GM19023 (cell line): ENCODE results near the gene NTHL1.

Experiments used
- ATAC-seq: cut with Tn5 transposase; IDR thresholded peaks from one replicate; pipeline ENCODE4 v1.9.1; 2021; ENCODE audit warnings: mild to moderate bottlenecking, moderate library complexity; ENCODE audit not compliant: unreplicated experiment

Gene NTHL1

GRCh38 chr16:2066139-2066538 is 18.5 kb upstream of the NTHL1 start:
- no peak for ATAC-seq

GRCh38 chr16:2064368-2064945 is 16.8 kb upstream of the NTHL1 start:
- no peak for ATAC-seq

GRCh38 chr16:2063861-2064260 is 16.2 kb upstream of the NTHL1 start:
- no peak for ATAC-seq

- no peak for ATAC-seq
Measured at GRCh38 chr16:2062801-2063200, 15.2 kb upstream of the NTHL1 start.

GRCh38 chr16:2061526-2061925 is 13.9 kb upstream of the NTHL1 start:
- no peak for ATAC-seq

GRCh38 chr16:2061023-2061422 is 13.4 kb upstream of the NTHL1 start:
- no peak for ATAC-seq

GRCh38 chr16:2060346-2060745 is 12.7 kb upstream of the NTHL1 start:
- no peak for ATAC-seq

- no peak for ATAC-seq
Measured at GRCh38 chr16:2058872-2059271, 11.2 kb upstream of the NTHL1 start.

- ATAC-seq: no peak
Measured at GRCh38 chr16:2058420-2058819, 10.8 kb upstream of the NTHL1 start.

GRCh38 chr16:2057438-2057837 is 9.8 kb upstream of the NTHL1 start:
- no peak for ATAC-seq

- ATAC-seq: no peak
Measured at GRCh38 chr16:2056681-2057407, 9.2 kb upstream of the NTHL1 start.

- no peak for ATAC-seq
Measured at GRCh38 chr16:2056077-2056476, 8.4 kb upstream of the NTHL1 start.

GRCh38 chr16:2054543-2055245 is 7.1 kb upstream of the NTHL1 start:
- ATAC-seq: no peak

GRCh38 chr16:2053897-2054296 is 6.3 kb upstream of the NTHL1 start:
- ATAC-seq: no peak

- no peak for ATAC-seq
Measured at GRCh38 chr16:2053211-2053610, 5.6 kb upstream of the NTHL1 start.

GRCh38 chr16:2048116-2048543 is 496 bp upstream of the NTHL1 start:
- ATAC-seq: no peak

GRCh38 chr16:2046893-2047329 is 723 bp downstream of the NTHL1 start:
- ATAC-seq: no peak

- ATAC-seq: no peak
Measured at GRCh38 chr16:2045965-2046892, 1.4 kb downstream of the NTHL1 start.

GRCh38 chr16:2044541-2044940 is 3.1 kb downstream of the NTHL1 start:
- ATAC-seq: no peak

- ATAC-seq: no peak
Measured at GRCh38 chr16:2043667-2044451, 3.8 kb downstream of the NTHL1 start.
